ENCODE results near the gene PMFBP1. TPM values are rescaled to one million over a fixed set of nuclear protein-coding genes. Genes with fewer than 3 reads are reported as not detected.
A peak's percentile ranks its signal among the peaks of the same experiment; 100 is the strongest.
"Not testable (repeated sequence)": the region's sequence is repeated elsewhere in the genome, so short reads cannot be mapped to it uniquely, and the experiment has no call there.

The PMFBP1 gene
- total RNA-seq, 2 donors from 2014 or later, result 2.0 TPM; not detected in 1

- H3K4me3 ChIP-seq, result no peak overlapping the region
Measured at GRCh38 chr16:72091217-72091616, 80.7 kb downstream of the PMFBP1 start.

GRCh38 chr16:72085002-72085401, 87.0 kb downstream of the PMFBP1 start:
- Histone ChIP-seq H3K4me1 (peaks cover 0 to 12% of the 10 kb centered on the region in 2 donors), H3K4me3 (no peak overlapping the region), H3K27me3 (no peaks in the 10 kb centered on the region), H3K36me3 (peaks cover 55% of the 10 kb centered on the region), H3K9me3 (peaks cover 0 to 8% of the 10 kb centered on the region in 2 donors), H3K27ac (peak overlapping the region in 1 of 2 donors; percentile 45)
- no peak for TF ChIP-seq CTCF (IDR thresholded peaks at IDR 0.05)
- no peak for DNase-seq (ENCODE audit: low spot score)

More at GRCh38 chr16:72091217-72091616, 80.7 kb downstream of the PMFBP1 start:
- no peaks in the 10 kb centered on the region for H3K27me3 ChIP-seq
- peaks cover 0 to 35% of the 10 kb centered on the region in 2 donors for H3K4me1 ChIP-seq
- no peak overlapping the region for H3K27ac ChIP-seq
- no peaks in the 10 kb centered on the region for H3K9me3 ChIP-seq
- no peak for DNase-seq (ENCODE audit: low spot score)
- H3K36me3 ChIP-seq, result peaks cover 44% of the 10 kb centered on the region
- TF ChIP-seq CTCF (IDR thresholded peaks at IDR 0.05), result no peak

- H3K36me3 ChIP-seq, result peaks cover 49% of the 10 kb centered on the region
- no peaks in the 10 kb centered on the region for H3K27me3 ChIP-seq
- H3K4me1 ChIP-seq, result peaks cover 0 to 12% of the 10 kb centered on the region in 2 donors
- no peak for TF ChIP-seq CTCF (IDR thresholded peaks at IDR 0.05)
- no peak overlapping the region for H3K4me3 ChIP-seq
- H3K27ac ChIP-seq, result peak overlapping the region in 1 of 2 donors; percentile 37
- DNase-seq (ENCODE audit: low spot score), result no peak
- H3K9me3 ChIP-seq, result peaks cover 0 to 8% of the 10 kb centered on the region in 2 donors
Measured at GRCh38 chr16:72084445-72084844, 87.5 kb downstream of the PMFBP1 start.

GRCh38 chr16:72083778-72084404, 88.1 kb downstream of the PMFBP1 start:
- H3K27ac ChIP-seq, result no peak overlapping the region
- no peak for TF ChIP-seq CTCF (IDR thresholded peaks at IDR 0.05)
- H3K4me1 ChIP-seq, result peaks cover 0 to 12% of the 10 kb centered on the region in 2 donors
- peaks cover 43% of the 10 kb centered on the region for H3K36me3 ChIP-seq
- DNase-seq (ENCODE audit: low spot score), result no peak
- no peaks in the 10 kb centered on the region for H3K27me3 ChIP-seq
- peaks cover 0 to 8% of the 10 kb centered on the region in 2 donors for H3K9me3 ChIP-seq
- no peak overlapping the region for H3K4me3 ChIP-seq

- H3K4me1 ChIP-seq, result peaks cover 0 to 26% of the 10 kb centered on the region in 2 donors
- not testable (repeated sequence) for H3K4me3 ChIP-seq; H3K27ac ChIP-seq; H3K9me3 ChIP-seq; DNase-seq (ENCODE audit: low spot score); H3K27me3 ChIP-seq; H3K36me3 ChIP-seq
Measured at GRCh38 chr16:72076991-72077706, 94.8 kb downstream of the PMFBP1 start.

GRCh38 chr16:72075067-72075466, 96.9 kb downstream of the PMFBP1 start:
- H3K4me3 ChIP-seq, result not testable (repeated sequence)
- Histone ChIP-seq H3K27ac (peak overlapping the region in 1 of 2 donors; percentile 81), H3K4me1 (peaks cover 0 to 31% of the 10 kb centered on the region in 2 donors)

More at GRCh38 chr16:72075067-72075466, 96.9 kb downstream of the PMFBP1 start:
- not testable (repeated sequence) for DNase-seq (ENCODE audit: low spot score); H3K36me3 ChIP-seq; H3K27me3 ChIP-seq; H3K9me3 ChIP-seq

Data from right atrium auricular region (tissue), 2 donors.